ENCODE results near the gene CPED1. TPM values are rescaled to one million over a fixed set of nuclear protein-coding genes. Genes with fewer than 3 reads are reported as not detected.

Gene CPED1
- total and polyA plus RNA-seq, 7 donors = 1.2 to 120 (median 79.6) TPM

DNA sequence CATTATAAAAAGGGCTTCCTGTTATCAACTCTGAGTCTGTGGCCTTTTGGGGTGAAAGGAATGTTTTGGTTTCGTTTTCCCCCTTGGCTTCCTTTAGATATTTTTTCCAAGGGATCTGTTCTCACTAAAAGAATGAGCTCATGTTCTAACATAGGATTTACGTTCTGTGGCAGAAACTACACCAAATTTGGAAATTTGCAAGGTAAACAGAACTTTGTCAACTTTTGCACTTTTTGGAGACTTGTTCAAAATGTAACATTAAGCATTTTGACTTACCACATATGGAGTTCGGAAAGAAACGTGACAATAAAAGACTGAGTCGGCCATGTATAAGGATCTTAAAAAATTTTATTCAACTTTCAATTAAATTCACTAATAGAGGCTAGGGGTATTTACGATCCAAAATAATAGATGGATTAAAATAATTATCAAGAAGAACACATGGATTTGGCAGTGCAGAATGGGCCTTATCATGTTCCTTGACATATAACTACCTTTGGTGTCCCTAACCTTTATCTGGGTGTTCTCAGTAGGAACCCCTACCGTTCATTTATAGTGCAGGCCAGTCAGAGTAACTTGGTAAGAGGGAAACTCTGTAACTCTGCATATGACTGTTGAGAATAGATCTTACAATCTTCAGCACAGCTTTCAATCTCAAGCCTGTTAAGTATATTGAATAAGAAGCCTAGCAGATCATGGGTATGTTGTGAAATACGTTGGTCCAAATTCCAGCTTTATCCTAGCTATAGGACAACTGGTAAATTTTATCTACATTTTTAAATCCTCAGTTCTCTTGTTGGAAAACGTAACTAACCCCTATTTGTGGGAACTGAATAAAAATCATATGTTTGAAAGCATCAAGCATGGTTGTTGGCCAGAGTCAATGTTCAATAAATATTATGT, 11.8 kb downstream of the CPED1 start:
- Histone ChIP-seq H3K4me1 (peaks cover 0 to 85% (median 76%) of the 10 kb centered on the region in 4 donors), H3K9me3 (no peaks in the 10 kb centered on the region), H3K27me3 (no peaks in the 10 kb centered on the region), H3K36me3 (no peaks in the 10 kb centered on the region), H3K4me3 (peak overlapping the region; percentile 7 to 29 (median 18)), H3K27ac (peak overlapping the region; percentile 15 to 95 (median 88))
- TF ChIP-seq EP300 (IDR thresholded peaks at IDR 0.05) (peak in 1 of 4 donors; percentile 34), POLR2AphosphoS5 (IDR thresholded peaks at IDR 0.05) (peak in 3 of 4 donors; percentile 19 to 43 (median 36)), POLR2A (IDR thresholded peaks at IDR 0.05) (no peak)
- TF ChIP-seq, protein P1, sequence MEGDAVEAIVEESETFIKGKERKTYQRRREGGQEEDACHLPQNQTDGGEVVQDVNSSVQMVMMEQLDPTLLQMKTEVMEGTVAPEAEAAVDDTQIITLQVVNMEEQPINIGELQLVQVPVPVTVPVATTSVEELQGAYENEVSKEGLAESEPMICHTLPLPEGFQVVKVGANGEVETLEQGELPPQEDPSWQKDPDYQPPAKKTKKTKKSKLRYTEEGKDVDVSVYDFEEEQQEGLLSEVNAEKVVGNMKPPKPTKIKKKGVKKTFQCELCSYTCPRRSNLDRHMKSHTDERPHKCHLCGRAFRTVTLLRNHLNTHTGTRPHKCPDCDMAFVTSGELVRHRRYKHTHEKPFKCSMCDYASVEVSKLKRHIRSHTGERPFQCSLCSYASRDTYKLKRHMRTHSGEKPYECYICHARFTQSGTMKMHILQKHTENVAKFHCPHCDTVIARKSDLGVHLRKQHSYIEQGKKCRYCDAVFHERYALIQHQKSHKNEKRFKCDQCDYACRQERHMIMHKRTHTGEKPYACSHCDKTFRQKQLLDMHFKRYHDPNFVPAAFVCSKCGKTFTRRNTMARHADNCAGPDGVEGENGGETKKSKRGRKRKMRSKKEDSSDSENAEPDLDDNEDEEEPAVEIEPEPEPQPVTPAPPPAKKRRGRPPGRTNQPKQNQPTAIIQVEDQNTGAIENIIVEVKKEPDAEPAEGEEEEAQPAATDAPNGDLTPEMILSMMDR (IDR thresholded peaks at IDR 0.05) = no peak
- intact Hi-C loops (cut with DNase I) = no loop called here
- 67 to 79% methylated on average over 9 of the region's 9 CpGs for WGBS, 2 donors
- no peak for DNase-seq

DNA sequence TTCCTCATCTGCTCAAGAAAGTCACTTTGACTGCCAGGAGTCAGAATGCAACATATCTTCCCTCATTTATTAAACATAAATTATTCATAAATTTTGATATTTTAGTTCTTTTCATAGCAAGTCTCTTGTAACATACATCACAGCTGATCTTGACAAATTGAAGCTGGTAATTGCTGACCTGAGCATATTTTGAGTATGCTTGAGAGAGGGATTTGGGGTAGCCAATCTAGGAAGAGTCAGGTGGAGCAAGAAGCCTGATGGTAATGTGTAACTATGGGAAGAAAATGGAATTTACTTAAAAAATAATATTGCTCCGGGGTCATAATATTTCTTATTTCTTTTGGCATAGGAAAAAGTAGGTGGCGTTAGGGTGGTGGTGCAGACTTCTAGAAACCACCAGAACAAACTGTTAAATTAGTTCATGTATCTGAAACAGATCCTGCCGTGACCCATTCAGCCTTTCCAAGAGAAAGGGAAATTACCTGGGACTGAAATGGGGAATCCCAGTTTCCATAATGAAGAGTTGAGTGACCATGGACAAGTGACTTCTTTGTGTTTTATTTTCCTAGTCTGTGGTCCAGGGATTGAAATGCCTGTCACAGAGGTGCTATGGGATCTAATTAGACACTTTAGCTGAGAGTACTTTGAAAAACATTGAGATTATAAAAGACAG, 12.9 kb downstream of the CPED1 start:
- intact Hi-C loops (cut with DNase I) = no loop called here

DNA sequence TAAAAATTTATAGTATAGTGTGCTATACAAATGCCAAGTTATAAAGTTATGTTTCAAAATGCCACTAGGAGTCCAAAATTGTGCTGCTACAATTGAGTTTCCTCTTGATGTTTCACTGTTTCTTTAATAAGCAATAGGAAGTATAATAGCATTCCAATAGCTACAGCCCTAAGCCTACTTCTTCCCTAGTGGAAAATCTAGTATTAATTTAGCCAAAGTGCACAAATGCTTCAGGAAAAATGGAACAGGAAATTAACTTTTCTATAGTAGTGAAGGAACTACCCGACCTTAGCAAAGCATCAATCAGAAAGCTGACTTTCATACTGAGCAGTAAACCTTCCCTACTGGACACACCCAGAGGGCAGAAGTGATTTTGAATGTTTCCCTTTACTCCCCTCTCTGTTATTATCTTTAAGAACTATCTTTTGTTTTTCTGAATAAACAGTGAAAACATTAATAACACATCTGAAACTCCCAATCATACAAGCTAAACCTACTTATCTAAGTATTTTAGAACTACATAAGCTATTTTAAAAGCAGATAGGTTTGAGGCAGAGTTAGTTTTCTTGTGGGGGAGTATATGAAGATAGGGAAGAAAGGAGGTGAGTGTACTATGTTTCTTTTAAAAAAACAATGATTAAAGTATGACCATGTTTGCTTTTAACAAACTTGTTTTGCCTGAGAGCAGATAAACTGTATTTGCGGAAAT, 13.7 kb downstream of the CPED1 start:
- Histone ChIP-seq H3K27me3 (no peaks in the 10 kb centered on the region), H3K36me3 (no peaks in the 10 kb centered on the region), H3K4me1 (peaks cover 0 to 86% (median 78%) of the 10 kb centered on the region in 4 donors), H3K4me3 (no peak overlapping the region), H3K9me3 (no peaks in the 10 kb centered on the region), H3K27ac (peak overlapping the region in 3 of 4 donors; percentile 86 to 95 (median 89))
- no peak for DNase-seq
- 46 to 58% methylated on average over 2 of the region's 2 CpGs for WGBS, 2 donors
- TF ChIP-seq EP300 (IDR thresholded peaks at IDR 0.05) (no peak), POLR2AphosphoS5 (IDR thresholded peaks at IDR 0.05) (no peak), POLR2A (IDR thresholded peaks at IDR 0.05) (no peak)
- TF ChIP-seq, protein P1 (IDR thresholded peaks at IDR 0.05) = no peak
- intact Hi-C loops (cut with DNase I) = no loop called here

More for the DNA sequence above, 12.9 kb downstream of the CPED1 start:
- H3K27me3 ChIP-seq = no peaks in the 10 kb centered on the region
- peaks cover 0 to 87% (median 77%) of the 10 kb centered on the region in 4 donors for H3K4me1 ChIP-seq
- TF ChIP-seq EP300 (IDR thresholded peaks at IDR 0.05) (no peak), POLR2A (IDR thresholded peaks at IDR 0.05) (no peak)
- no peaks in the 10 kb centered on the region for H3K36me3 ChIP-seq
- peak overlapping the region in 3 of 4 donors; percentile 86 to 95 (median 89) for H3K27ac ChIP-seq
- H3K4me3 ChIP-seq = no peak overlapping the region
- WGBS, 2 donors = 81 to 88% methylated on average over 3 of the region's 3 CpGs
- no peak for DNase-seq
- H3K9me3 ChIP-seq = no peaks in the 10 kb centered on the region

- intact Hi-C loops (cut with DNase I) = no loop called here
- Histone ChIP-seq H3K9me3 (no peaks in the 10 kb centered on the region), H3K4me1 (peaks cover 0 to 83% (median 75%) of the 10 kb centered on the region in 4 donors), H3K27ac (peak overlapping the region in 3 of 4 donors; percentile 86 to 95 (median 89)), H3K4me3 (no peak overlapping the region), H3K27me3 (no peaks in the 10 kb centered on the region), H3K36me3 (no peaks in the 10 kb centered on the region)
- 75 to 85% methylated on average over 5 of the region's 5 CpGs for WGBS, 2 donors
- no peak for DNase-seq
- TF ChIP-seq EP300 (IDR thresholded peaks at IDR 0.05) (no peak), POLR2A (IDR thresholded peaks at IDR 0.05) (no peak), POLR2AphosphoS5 (IDR thresholded peaks at IDR 0.05) (peak in 1 of 4 donors; percentile 36)
- TF ChIP-seq, protein P1 (IDR thresholded peaks at IDR 0.05) = no peak
Observed at GRCh38 chr7:121002757-121003200, 14.3 kb downstream of the CPED1 start.
